Uterus (tissue), 4 donors: Measurements from ENCODE around the gene TTLL8. TPM values are rescaled to one million over a fixed set of nuclear protein-coding genes. Genes with fewer than 3 reads are reported as not detected.

ENCODE experiments used
- DNase-seq, 2 donors: peaks; one replicate each; pipeline ENCODE4 v3.0.0-alpha.2; 2019 to 2020
- H3K27ac ChIP-seq, 2 donors: fragments of 200-600 bp; sonication (generic); 1 replicate in 1 of 2; 2 replicates in 1 of 2; pipeline ENCODE4 v1.5.1; 2016 to 2018
- H3K27me3 ChIP-seq, 2 donors: fragments of 200-600 bp; sonication (generic); one replicate each; pipeline ENCODE4 v1.5.1; 2018 to 2019; ENCODE audit warnings: control low read depth in 1 of 2
- H3K36me3 ChIP-seq, 2 donors: fragments of 200-600 bp; sonication (generic); one replicate each; pipeline ENCODE4 v1.5.1; 2019; ENCODE audit warnings: control low read depth in 1 of 2
- H3K4me1 ChIP-seq, 2 donors: fragments of 200-600 bp; sonication (generic); one replicate each; pipeline ENCODE4 v1.5.1; 2018 to 2019; ENCODE audit warnings: control low read depth in 1 of 2
- H3K4me3 ChIP-seq, 2 donors: fragments of 200-600 bp; sonication (generic); 1 replicate in 1 of 2; 2 replicates in 1 of 2; pipeline ENCODE4 v1.5.1; 2018 to 2019; ENCODE audit warnings: mild to moderate bottlenecking in 1 of 2
- H3K9me3 ChIP-seq, 2 donors: fragments of 200-600 bp; sonication (generic); one replicate each; pipeline ENCODE4 v1.5.1; 2019; ENCODE audit warnings: control low read depth in 1 of 2
- CTCF ChIP-seq, 4 experiments: fragments of 200-600 bp in 2 of 4; fragments of 450-650 bp in 2 of 4; sonication (generic) in 2 of 4; IDR thresholded peaks; one replicate each; pipeline ENCODE4 v1.5.1; 2016 to 2019; ENCODE audit warnings: antibody characterized with exemption in 4 of 4, mild to moderate bottlenecking in 2 of 4, moderate library complexity in 1 of 4
- POLR2A ChIP-seq, 2 donors: fragments of 450-650 bp; IDR thresholded peaks; one replicate each; pipeline ENCODE4 v1.6.1; 2016; ENCODE audit warnings: antibody characterized with exemption in 2 of 2, mild to moderate bottlenecking in 1 of 2, moderate library complexity in 1 of 2
- intact Hi-C: fragments of 100-400 bp; cut with DNase I; formaldehyde crosslinking; loops from one replicate; pipeline ENCODE4 v1.15.1; 2023; ENCODE audit warnings: low total_unique reads
- total RNA-seq, 4 donors: library from RNA; depleted of rRNA in 3 of 4; stranded (reverse); fragments of >200 nt in 3 of 4; gene quantifications; one replicate each; pipeline versions ENCODE4 v1.1.0 to v1.2.4, GENCODE V29; 2014 to 2023
- donor health status: DM: yes; HTN: yes; CAD: no.

TTLL8 gene
- total RNA-seq, 4 donors from 2014 or later = not detected

DNA sequence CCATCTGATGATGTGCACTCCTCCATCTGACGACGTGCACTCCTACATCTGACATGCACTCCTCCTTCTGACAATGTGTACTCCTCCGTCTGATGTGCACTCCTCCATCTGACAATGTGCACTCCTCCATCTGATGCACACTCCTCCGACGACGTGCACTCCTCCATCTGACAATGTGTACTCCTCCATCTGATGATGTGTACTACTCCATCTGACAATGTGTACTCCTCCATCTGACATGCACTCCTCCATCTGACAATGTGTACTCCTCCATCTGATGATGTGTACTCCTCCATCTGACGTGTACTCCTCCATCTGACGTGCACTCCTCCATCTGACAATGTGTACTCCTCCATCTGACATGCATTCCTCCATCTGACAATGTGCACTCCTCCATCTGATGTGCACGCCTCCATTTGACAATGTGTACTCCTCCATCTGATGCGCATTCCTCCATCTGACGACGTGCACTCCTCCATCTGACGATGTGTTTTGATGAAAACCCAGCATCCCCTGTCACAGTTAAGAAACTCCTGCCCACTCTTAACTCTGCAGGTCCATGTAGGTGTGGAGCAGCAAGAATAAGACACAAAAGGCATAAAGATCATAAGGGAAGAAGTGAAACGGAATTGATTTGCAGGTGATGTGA lies 35.8 kb downstream of the TTLL8 start:
- intact Hi-C loops = no loop called here
- H3K27me3 ChIP-seq = no peaks in the 10 kb centered on the region
- no peaks in the 10 kb centered on the region for H3K36me3 ChIP-seq
- H3K4me1 ChIP-seq = no peaks in the 10 kb centered on the region
- H3K9me3 ChIP-seq = no peaks in the 10 kb centered on the region
- no peak overlapping the region for H3K4me3 ChIP-seq
- H3K27ac ChIP-seq = no peak overlapping the region
- no peak for DNase-seq
- no peak for TF ChIP-seq CTCF (IDR thresholded peaks at IDR 0.05)
- TF ChIP-seq POLR2A (IDR thresholded peaks at IDR 0.05) = no peak

GRCh38 chr22:50020606-50021005 lies 37.5 kb downstream of the TTLL8 start:
- Histone ChIP-seq H3K27ac (no peak overlapping the region), H3K36me3 (no peaks in the 10 kb centered on the region), H3K9me3 (no peaks in the 10 kb centered on the region), H3K27me3 (no peaks in the 10 kb centered on the region), H3K4me1 (no peaks in the 10 kb centered on the region), H3K4me3 (no peak overlapping the region)
- DNase-seq = no peak
- TF ChIP-seq POLR2A (IDR thresholded peaks at IDR 0.05) (no peak), CTCF (IDR thresholded peaks at IDR 0.05) (no peak)
- intact Hi-C loops = no loop called here

GRCh38 chr22:50019316-50019715 lies 38.8 kb downstream of the TTLL8 start:
- Histone ChIP-seq H3K4me1 (peaks cover 0 to 5% of the 10 kb centered on the region in 2 donors), H3K9me3 (no peaks in the 10 kb centered on the region), H3K36me3 (no peaks in the 10 kb centered on the region), H3K27me3 (peaks cover 5 to 6% of the 10 kb centered on the region in 2 donors), H3K27ac (no peak overlapping the region), H3K4me3 (no peak overlapping the region)
- TF ChIP-seq POLR2A (IDR thresholded peaks at IDR 0.05) = no peak
- DNase-seq = no peak
- intact Hi-C loops = no loop called here

GRCh38 chr22:50018608-50019285 lies 39.4 kb downstream of the TTLL8 start:
- DNase-seq = no peak
- intact Hi-C loops = no loop called here
- H3K4me1 ChIP-seq = peaks cover 0 to 5% of the 10 kb centered on the region in 2 donors
- TF ChIP-seq POLR2A (IDR thresholded peaks at IDR 0.05) (no peak), CTCF (IDR thresholded peaks at IDR 0.05) (no peak)
- H3K27me3 ChIP-seq = peaks cover 11% of the 10 kb centered on the region in 2 donors
- H3K4me3 ChIP-seq = no peak overlapping the region
- H3K27ac ChIP-seq = no peak overlapping the region
- no peaks in the 10 kb centered on the region for H3K36me3 ChIP-seq
- H3K9me3 ChIP-seq = no peaks in the 10 kb centered on the region

DNA sequence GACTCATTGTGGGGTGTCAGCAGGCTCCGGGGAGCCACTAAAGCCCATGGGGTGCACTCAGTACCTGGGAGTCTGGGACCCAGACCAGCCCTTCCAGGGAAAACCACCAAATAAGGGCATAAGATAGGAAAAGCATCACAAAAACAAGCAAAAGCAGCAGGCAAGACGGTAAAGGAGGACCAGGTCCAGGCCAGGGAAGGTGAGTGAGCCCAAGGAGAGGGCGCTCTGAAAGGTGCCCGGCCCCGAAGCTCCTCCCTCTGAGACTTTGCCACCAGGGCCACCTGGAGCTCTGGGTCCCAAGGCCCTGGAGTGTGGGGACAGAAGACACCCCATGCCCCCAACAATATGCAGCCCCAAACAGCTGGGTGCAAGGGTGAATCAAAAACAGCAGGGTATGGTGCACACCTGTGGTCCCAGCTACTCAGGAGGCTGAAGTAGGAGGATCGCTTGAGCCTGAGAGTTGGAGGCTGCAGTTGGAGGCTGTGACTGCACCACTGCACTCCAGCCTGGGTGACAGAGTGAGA lies 40.3 kb downstream of the TTLL8 start:
- no peak for DNase-seq
- Histone ChIP-seq H3K27me3 (peaks cover 11 to 15% of the 10 kb centered on the region in 2 donors), H3K4me3 (no peak overlapping the region)

More for the DNA sequence above, 40.3 kb downstream of the TTLL8 start:
- intact Hi-C loops = no loop called here
- Histone ChIP-seq H3K4me1 (peaks cover 0 to 5% of the 10 kb centered on the region in 2 donors), H3K9me3 (no peaks in the 10 kb centered on the region), H3K27ac (no peak overlapping the region), H3K36me3 (no peaks in the 10 kb centered on the region)
- TF ChIP-seq CTCF (IDR thresholded peaks at IDR 0.05) (no peak), POLR2A (IDR thresholded peaks at IDR 0.05) (no peak)
